DND-41 (cell line): ENCODE results near the gene IQCM.

Experiments used
- ATAC-seq: fragments of 200-7000 bp; cut with Tn5 transposase; 3 replicates; pipeline ENCODE4 v1.9.1; 2021; ENCODE audit warnings: low read depth; ENCODE audit not compliant: insufficient read depth
- DNase-seq: peaks from one replicate; pipeline ENCODE4 v3.0.0-alpha.2; 2020
- H2AFZ ChIP-seq: 2 replicates; pipeline ENCODE4 v1.6.0; 2012; ENCODE audit warnings: low read depth, low read length
- H3K27ac ChIP-seq: 2 replicates; pipeline ENCODE4 v1.5.1; 2012; ENCODE audit warnings: low read length, inconsistent platforms
- H3K27me3 ChIP-seq: fragments of 200-600 bp; sonication (generic); 2 replicates; pipeline ENCODE4 v1.6.0; 2012; ENCODE audit warnings: low read length, mild to moderate bottlenecking, inconsistent platforms; ENCODE audit not compliant: insufficient read depth, poor library complexity
- H3K36me3 ChIP-seq: 2 replicates; pipeline ENCODE4 v1.5.1; 2012; ENCODE audit warnings: low read length, inconsistent platforms; ENCODE audit not compliant: insufficient read depth
- H3K4me1 ChIP-seq: 2 replicates; pipeline ENCODE4 v1.5.1; 2012; ENCODE audit warnings: mild to moderate bottlenecking, low read length; ENCODE audit not compliant: insufficient read depth
- H3K4me2 ChIP-seq: 2 replicates; pipeline ENCODE4 v1.6.0; 2012; ENCODE audit warnings: mild to moderate bottlenecking, moderate library complexity, low read length, inconsistent platforms; ENCODE audit not compliant: insufficient read depth
- H3K4me3 ChIP-seq, 2 experiments: fragments of 200-600 bp in 1 of 2; shearing (Covaris generic) in 1 of 2; 2 replicates each; pipeline ENCODE4 v1.5.1; 2012 to 2016; ENCODE audit warnings: inconsistent platforms in 2 of 2, low read length in 2 of 2, mild to moderate bottlenecking in 2 of 2, low read depth in 1 of 2, moderate library complexity in 1 of 2
- H3K79me2 ChIP-seq: 2 replicates; pipeline ENCODE4 v1.6.0; 2012; ENCODE audit warnings: low read length, inconsistent platforms; ENCODE audit not compliant: insufficient read depth
- H3K9ac ChIP-seq: 2 replicates; pipeline ENCODE4 v1.6.0; 2012; ENCODE audit warnings: low read depth, mild to moderate bottlenecking, inconsistent platforms, low read length, moderate library complexity
- H3K9me3 ChIP-seq: 2 replicates; pipeline ENCODE4 v1.5.1; 2012; ENCODE audit warnings: low read length, moderate library complexity, mild to moderate bottlenecking, inconsistent platforms; ENCODE audit not compliant: insufficient read depth, severe bottlenecking
- H4K20me1 ChIP-seq: 2 replicates; pipeline ENCODE4 v1.6.0; 2012; ENCODE audit warnings: low read length; ENCODE audit not compliant: insufficient read depth
- EZH2 ChIP-seq: IDR thresholded peaks from 3 replicates; pipeline ENCODE4 v1.6.1; 2012; ENCODE audit warnings: borderline replicate concordance, low read depth, mild to moderate bottlenecking, moderate library complexity, low read length, inconsistent platforms; ENCODE audit not compliant: severe bottlenecking
- TF ChIP-seq, protein P1 (sequence below): IDR thresholded peaks from 2 replicates; pipeline ENCODE4 v1.5.1; 2012; ENCODE audit warnings: borderline replicate concordance, low read length, moderate library complexity, mild to moderate bottlenecking; ENCODE audit not compliant: poor library complexity, severe bottlenecking; ENCODE audit errors: extremely low read depth

The IQCM gene

DNA sequence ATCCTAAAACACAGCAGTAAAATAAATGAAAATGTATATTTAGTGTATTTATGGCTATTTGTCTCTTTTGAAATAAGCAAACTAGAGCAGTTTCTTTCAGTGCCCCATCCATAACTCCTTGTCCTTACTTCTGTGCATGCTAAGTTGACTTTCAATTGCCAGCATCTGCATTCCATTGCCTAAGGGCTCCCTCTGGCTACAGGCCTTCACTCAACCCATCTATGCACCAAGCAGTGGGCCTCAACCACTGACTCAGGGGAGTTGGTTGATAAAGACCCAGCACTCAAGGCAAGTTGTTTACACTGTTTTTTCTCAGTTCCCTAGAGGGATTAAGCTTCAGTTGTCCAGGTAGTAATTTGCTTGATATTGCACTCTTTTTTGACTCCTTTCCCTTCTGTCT is 265.7 kb downstream of the IQCM start:
- Histone ChIP-seq H3K36me3 (no peaks in the 10 kb centered on the region), H3K27me3 (no peaks in the 10 kb centered on the region), H3K79me2 (no peaks in the 10 kb centered on the region), H3K9me3 (no peaks in the 10 kb centered on the region), H2AFZ (no peak overlapping the region), H3K27ac (no peak overlapping the region), H3K4me2 (no peak overlapping the region), H3K4me1 (no peaks in the 10 kb centered on the region), H3K4me3 (no peak overlapping the region), H3K9ac (no peak overlapping the region), H4K20me1 (no peaks in the 10 kb centered on the region)
- DNase-seq (no peak), ATAC-seq (no peak)
- TF ChIP-seq, protein P1, sequence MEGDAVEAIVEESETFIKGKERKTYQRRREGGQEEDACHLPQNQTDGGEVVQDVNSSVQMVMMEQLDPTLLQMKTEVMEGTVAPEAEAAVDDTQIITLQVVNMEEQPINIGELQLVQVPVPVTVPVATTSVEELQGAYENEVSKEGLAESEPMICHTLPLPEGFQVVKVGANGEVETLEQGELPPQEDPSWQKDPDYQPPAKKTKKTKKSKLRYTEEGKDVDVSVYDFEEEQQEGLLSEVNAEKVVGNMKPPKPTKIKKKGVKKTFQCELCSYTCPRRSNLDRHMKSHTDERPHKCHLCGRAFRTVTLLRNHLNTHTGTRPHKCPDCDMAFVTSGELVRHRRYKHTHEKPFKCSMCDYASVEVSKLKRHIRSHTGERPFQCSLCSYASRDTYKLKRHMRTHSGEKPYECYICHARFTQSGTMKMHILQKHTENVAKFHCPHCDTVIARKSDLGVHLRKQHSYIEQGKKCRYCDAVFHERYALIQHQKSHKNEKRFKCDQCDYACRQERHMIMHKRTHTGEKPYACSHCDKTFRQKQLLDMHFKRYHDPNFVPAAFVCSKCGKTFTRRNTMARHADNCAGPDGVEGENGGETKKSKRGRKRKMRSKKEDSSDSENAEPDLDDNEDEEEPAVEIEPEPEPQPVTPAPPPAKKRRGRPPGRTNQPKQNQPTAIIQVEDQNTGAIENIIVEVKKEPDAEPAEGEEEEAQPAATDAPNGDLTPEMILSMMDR, result no peak
- no peak for TF ChIP-seq EZH2

DNA sequence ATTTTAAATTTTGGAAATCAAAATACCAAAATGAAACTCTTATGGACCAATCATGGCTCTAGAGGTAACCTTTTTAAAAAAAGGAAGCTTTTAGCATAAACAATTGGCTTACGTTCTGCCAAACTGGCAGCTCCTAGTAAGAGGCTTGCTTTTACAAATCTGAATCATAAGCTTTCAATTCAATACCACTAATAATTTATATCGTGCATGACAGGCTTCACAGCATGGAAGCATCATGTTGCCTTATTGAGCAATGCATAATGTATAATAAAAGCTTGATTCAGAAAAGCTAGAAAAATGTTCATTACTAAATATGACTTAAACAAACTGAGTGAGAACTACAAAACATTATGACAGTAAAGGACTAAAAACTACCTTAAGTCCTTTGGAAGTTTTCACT is 280.9 kb downstream of the IQCM start:
- Histone ChIP-seq H3K4me1 (no peaks in the 10 kb centered on the region), H3K9ac (no peak overlapping the region), H3K9me3 (no peaks in the 10 kb centered on the region), H2AFZ (no peak overlapping the region), H3K27ac (no peak overlapping the region), H4K20me1 (no peaks in the 10 kb centered on the region), H3K27me3 (no peaks in the 10 kb centered on the region), H3K4me2 (no peak overlapping the region), H3K4me3 (no peak overlapping the region), H3K79me2 (no peaks in the 10 kb centered on the region), H3K36me3 (no peaks in the 10 kb centered on the region)
- ATAC-seq (no peak), DNase-seq (no peak)
- TF ChIP-seq, protein P1, result no peak

DNA sequence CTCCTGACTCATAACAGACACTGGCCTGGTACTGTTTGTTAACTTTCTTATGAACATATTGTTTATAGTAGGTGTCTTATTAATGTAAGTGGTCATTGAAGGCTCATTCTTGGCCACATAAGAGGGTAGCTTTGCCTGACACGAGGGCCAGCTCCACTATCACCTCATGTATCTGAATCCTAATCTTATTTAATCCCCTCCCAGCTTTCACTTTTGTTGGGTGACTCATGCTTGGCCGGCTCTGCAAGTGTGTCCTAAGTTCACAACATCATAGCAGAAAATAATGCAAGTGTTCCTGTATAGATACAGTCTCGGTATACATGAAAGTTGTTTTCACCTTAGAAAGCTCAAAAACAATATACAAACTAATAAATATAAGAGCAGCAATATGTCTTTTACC is 283.8 kb downstream of the IQCM start:
- Histone ChIP-seq H3K4me2 (no peak overlapping the region), H3K9ac (no peak overlapping the region), H3K9me3 (no peaks in the 10 kb centered on the region), H3K36me3 (no peaks in the 10 kb centered on the region), H4K20me1 (no peaks in the 10 kb centered on the region), H3K27me3 (no peaks in the 10 kb centered on the region), H3K27ac (no peak overlapping the region), H2AFZ (no peak overlapping the region), H3K4me3 (no peak overlapping the region), H3K4me1 (no peaks in the 10 kb centered on the region), H3K79me2 (no peaks in the 10 kb centered on the region)
- no peak for DNase-seq
- no peak for TF ChIP-seq EZH2
- TF ChIP-seq, protein P1, result no peak
- ATAC-seq, result no peak

DNA sequence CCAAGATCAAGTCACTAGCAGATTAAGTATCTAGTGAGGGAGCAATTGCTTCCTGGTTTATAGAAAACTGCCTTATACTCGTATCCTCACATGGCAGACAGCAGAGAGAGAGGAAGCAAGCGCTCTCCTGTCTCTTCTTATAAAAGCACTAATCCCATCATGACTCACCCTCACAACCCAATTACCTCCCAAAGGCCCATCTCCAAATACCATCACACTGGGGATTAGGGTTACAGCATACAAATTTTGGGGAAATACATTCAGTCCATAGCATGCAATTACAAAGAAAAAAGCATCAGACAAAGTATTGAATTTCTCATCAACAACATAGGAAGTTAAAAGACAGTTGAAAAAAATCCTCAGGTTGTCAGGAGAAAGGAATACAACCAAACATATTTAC is 292.6 kb downstream of the IQCM start:
- Histone ChIP-seq H3K9me3 (no peaks in the 10 kb centered on the region), H4K20me1 (no peaks in the 10 kb centered on the region), H3K27me3 (no peaks in the 10 kb centered on the region), H3K27ac (no peak overlapping the region), H3K4me3 (no peak overlapping the region), H3K79me2 (no peaks in the 10 kb centered on the region), H3K4me2 (no peak overlapping the region), H3K36me3 (no peaks in the 10 kb centered on the region), H3K4me1 (no peaks in the 10 kb centered on the region), H2AFZ (no peak overlapping the region), H3K9ac (no peak overlapping the region)
- TF ChIP-seq EZH2, result no peak
- TF ChIP-seq, protein P1, result no peak
- DNase-seq (no peak), ATAC-seq (no peak)
